ENCODE results near the gene MGME1.

The MGME1 gene

DNA sequence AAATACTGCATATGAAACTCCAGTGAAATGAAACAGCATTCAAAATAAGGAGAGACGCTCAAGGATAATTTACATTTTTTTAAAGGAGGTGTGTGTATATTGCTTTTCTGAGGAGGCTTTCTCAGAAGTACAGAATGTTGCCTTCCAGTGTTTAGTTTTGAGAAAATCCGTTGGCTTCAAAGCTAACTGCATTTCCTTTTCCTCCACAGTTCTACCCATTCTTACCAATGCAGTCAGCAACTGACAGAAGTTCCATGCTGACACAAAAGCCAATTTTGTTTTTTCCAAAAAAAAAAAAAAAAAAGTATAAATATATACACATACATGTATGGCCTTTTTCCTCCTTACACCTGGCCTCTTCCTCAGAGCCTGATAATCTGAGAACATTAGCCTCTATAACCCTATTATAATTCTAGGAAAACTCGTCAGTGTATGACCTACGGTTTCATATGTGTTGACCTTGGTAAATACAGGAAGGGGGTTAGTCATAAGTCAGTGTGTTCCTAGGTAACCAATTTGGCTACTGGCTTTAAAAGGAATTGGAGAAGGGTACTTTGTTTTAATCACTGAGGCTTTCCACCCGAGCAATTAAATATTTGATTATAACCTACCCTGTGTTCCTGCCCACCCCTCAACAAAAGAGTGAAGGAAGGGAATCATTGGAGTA lies 24.2 kb downstream of the MGME1 start:
- no peak for DNase-seq (ENCODE audit: low read depth)

DNA sequence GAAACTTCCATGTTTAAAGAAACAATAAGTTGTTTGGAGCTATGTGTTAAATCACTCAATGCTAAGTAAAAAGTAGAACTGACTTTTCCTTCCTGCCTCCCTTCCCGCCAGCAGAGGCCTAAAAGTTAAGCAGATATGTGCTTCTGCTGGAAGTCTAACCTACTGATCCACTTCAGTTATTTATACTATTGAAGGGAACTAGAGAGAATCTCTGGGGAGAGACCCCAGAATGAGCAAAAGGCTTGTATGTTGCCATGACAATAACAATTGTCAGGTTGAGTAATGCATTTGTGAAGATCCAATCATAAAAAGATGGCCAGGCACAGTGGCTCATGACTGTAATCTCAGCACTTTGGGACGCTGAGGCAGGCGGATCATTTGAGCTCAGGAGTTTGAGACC lies 24.7 kb downstream of the MGME1 start:
- no peak for DNase-seq (ENCODE audit: low read depth)

DNA sequence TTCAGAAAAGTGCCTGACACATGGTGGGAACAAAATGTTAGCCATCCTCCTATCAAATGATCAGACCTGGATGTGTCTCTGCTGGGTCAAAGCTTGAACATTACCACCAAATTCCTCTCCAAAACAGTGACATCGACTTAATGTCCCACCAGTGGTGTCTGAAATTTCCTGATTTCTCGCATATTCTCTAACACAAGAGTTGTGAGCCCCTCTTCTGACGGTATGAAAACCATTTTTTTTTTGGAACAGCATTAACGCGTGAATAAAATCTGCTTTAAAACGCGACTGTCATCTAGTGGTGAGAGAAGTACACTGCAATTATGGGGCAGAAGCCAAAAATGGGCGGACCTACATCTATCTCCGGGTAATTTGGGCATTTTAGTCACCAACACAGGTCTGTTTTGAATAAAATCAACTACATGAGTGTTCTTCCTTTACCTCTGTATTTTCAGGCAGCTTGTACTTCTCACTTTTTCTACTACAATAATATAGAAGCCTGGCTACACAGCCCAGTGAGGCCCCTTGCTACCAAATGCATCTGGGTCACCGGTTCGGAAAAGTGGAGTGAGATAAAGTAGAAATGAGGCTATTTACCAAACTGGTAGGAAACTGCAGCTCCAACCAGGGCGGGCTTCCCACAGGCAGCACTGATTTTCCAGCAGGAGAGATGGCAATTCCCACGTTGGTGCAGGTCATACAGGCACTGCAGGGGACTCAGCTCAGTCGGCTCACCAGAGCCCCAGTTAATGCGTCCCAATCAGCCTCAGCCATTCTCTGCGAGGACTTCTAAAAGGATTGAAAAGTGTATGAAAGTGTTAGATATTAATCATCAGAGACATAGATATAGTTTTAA lies 27.4 kb downstream of the MGME1 start:
- peak; percentile 76 for DNase-seq (ENCODE audit: low read depth)

DNA sequence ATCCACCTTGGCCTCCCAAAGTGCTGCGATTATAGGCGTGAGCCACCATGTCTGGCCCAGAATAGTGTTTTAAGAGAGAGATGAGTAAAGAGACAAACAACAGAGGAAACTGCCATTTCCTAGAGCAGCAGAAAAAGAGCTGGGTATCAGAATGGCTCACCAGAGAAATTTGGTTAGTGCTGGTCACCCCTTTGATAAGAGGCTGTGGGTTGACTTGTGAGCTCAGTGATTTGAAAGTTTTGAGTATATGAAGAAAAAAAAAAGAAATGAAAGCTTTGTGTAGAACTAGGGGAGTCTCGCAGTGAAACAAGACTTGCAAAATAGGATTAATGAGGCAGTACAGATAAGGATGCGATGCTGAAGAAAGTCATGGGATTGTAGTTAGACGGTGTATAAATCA lies 29.6 kb downstream of the MGME1 start:
- no peak for DNase-seq (ENCODE audit: low read depth)

DNA sequence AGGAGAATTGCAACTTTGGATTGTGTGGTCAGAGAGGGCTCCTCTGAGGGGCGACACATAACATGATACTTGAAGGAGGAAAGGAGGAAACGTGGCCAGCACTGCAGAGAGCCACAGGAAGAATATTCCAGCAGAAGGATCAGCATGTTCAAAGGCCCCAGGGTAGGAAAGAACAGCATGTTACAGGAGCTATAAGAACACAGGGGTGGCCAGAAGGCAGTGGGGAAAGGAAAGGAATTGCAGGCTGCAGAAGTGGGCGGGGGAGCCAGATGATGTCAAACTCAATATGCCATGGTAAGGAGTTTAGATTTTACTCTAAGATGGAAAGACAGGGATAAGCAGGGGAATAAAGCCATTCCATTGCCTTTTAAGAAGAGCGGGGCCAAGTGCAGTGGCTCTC lies 30.7 kb downstream of the MGME1 start:
- DNase-seq (ENCODE audit: low read depth), result no peak

DNA sequence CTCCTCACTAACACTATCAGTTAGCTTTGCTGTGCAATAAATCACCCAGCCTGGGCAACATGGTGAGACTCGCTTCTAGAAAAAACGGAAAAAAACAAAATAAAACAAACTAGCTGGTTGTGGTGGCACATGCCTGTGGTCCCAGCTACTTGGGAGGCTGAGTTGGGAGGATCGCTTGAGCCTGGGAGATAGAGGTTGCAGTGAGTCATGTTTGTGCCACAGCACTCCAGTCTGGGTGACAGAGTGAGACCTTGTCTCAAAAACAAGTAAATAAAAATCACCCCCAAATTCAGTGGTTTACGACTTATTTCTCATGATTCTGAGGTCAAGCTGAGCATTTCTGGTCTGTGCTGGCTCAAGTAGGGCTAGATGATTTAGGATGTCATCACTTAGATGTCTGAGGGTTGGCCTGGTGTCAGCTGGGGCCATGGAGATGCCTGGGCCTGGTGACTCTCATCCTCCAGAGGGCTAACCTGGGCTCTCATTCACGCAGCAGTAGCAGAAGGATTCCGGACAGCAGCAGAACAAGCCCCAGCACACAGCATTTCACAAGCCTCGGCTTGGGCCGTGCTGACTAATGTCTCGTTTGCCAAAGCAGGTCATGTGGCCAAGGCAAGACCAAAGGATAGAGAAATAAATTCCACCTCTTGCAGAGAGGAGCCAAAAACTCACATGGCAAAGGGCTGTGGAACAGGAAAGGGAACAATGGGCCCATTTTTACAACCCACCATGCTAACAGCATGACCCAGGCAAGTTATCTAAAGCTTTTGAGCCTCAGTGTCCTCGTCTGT lies 32.5 kb downstream of the MGME1 start:
- peak; percentile 67 for DNase-seq (ENCODE audit: low read depth)

DNA sequence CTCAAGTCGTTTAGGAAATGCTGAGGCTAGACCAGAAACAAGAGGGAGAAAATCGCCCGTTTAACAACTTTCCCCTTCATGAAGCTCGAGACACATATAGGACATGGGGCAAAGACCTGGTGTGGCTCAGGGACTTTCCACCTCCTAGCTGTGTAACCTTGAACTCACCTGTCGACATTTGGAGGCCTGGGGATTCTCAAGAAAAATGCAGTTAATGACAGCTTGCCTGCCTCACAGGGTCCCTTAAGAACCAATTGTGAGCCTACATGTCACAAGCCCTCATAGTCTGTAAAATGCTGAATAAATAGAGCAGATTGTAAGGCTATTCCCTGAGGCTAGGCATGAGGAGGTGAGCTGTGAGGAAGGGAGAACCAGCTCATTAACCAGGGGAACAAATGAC lies 35.1 kb downstream of the MGME1 start:
- no peak for DNase-seq (ENCODE audit: low read depth)

DNA sequence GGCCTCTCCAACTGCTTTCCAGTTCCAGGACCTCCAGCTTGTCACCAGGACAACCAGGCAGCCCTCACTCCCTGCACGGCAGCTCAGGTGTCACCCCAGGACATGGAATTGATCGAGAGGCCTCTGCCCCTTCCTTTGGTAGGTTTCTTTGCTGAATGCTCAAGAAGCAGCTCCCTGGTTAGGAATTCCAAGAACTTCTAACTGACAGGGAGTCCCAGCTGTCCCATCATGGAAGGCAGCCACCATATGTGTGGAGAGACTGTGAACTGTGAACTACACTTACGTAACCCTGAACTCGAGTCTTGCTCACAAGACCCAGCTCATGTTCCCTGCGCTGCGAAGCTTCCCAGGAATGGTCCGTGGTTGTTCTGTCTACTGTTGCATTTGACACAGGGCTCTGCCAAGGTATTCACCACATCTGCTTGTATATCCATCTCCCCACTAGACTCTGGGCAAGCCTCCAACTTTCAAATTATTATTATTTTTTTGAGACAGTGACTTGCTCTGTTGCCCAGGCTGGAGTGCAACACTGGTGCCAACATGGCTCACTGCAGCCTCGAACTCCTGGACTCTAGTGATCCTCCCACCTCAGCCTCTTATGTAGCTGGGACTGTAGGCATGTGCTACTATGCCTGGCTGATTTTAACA lies 35.7 kb downstream of the MGME1 start:
- peak; percentile 20 for DNase-seq (ENCODE audit: low read depth)

DNA sequence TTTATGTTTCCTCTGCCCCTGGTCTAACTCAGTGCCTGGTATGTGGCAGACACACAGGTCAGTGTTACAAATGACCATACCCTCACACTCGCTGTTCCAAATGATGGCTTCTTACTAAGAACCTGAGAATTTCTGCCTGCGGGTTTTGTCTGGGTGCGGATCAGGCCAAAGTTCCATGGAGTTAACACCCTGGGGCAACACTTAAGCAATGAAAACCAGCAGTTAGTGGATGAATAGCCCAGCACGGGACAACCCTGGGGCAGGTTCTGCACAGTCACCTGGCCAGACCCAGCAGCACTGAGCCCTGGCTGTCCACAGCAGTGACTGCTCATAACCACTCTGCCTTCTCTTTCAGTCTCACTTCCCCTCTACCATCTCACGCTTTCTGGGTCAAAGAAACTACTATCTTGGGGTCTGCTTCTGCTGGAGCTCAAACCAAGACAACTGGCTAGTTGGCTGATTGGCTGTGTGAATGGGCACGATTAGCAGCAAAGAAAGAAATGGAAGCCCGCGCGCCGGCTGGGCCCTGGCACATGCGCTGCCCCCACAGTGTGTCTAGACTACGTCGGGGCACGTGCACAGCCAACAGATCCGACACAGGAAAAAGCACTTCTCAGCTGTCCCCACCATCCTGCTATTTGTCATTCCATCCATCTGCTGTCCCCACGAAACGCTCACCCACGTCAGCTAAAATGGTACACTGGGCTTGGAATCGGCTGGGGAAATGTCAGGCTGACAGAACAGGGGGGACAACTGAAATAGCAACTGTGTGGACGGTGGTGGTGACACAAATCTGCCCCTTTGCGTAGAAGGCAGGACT lies 36.6 kb downstream of the MGME1 start:
- DNase-seq (ENCODE audit: low read depth), result no peak

DNA sequence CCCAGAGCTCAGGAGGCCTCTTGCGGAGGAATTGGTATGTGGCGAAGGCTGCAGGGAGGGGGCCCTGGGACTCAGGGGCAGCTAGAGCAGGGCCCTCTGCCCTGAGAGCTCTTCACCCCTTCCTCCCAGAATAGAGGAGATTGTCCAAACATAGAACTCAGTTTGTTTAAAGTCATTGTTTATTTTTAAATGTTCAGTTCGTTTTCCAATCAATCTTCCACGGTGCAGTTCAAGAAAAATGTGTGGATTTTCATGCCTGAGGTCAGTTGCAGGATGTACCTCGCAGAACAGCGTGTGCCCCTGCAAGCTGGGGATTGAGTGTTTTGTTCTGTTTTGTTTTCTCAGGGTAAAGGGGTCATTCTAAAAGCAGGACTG lies 37.2 kb downstream of the MGME1 start:
- DNase-seq (ENCODE audit: low read depth), result no peak

DNA sequence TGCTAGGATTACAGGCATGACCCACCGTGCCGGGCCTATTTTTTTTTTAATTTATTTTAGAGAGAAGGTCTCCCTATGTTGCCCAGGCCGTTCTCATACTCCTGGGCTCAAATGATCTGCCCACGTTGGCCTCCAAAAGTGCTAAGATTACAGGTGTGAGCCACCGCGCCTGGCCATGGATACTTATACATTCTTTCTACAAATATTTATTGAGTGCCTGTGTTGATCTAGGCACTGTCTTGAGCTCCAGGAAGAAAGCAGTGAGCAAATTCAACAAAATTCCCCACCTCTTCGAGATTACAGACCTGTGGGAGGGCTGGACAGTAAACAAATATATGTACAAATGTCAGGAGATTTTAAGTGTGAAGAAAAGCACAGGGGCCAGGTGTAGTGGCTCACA lies 37.9 kb downstream of the MGME1 start:
- no peak for DNase-seq (ENCODE audit: low read depth)

DNA sequence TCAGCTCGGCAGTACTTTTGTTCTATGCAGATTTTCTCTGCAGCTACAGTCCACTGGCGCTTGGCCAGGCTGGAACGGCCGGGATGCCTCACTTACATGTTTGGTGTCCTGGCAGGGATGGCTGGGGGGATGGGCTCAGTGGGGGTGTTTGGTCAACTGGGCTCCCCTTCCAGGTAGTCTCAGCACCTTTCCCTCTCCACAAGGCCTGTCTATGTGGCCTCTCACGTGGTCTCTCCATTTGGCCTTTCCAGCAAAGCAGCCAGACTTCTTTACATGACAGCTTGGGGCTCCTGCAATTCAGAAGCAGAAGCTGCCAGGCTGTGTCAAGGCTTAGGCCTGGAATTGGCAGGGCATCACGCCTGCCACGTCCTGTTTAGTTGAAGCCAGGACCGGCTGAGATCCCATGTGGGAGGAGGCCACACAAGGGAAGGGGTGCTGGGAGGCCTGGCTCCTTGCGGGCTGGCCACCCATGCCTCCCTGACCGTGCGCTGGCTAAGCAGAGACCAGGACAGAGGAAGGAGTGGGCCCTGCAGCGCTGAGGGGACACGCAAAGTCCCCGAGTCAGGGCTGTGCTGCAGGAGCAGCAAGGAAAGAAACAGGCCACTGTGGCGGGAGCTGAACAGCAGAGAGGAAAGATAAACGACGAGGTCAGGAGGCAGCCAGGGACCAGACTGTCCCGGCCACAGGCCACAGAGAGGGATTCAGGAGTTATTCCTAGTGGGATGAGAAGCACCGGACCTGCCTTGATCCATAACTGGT lies 38.9 kb downstream of the MGME1 start:
- no peak for DNase-seq (ENCODE audit: low read depth)

DNA sequence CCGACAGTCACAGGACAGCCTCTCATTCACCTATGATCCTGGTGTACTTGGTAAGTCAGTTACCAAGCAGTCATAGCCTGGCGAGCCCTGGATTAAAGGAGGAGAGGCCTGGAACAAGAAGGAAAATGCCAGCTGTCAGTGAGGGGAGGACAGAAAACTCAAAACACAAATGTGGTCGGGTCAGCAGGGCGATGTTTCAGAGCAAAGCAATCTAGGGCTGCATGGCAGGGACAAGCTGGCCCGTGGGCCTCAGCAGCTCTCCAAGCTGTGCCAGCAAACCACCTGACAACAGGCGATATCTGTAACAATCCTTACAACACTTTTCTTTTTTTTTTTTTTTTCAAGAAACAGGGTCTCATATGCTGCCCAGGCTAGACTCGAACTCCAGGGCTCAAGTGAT lies 40.3 kb downstream of the MGME1 start:
- no peak for DNase-seq (ENCODE audit: low read depth)

DNA sequence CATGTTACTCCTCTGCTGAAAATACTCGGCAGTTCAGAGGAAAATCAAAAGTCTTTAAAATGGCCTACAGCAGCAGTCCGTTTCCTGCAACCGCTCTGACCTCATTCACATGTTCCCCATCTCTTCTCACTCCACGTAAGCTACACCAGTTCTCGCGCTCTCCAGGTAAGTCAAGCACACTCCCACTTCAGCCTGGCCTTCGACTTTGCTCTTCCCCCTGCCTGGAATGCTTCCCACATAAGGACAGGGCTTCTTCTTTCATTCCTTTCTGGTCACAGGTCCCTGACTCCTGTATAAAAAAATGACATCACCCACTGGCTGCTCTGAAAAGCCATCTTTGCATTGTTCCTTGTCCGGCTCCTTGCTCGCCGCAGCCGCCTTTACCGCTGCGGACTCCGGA lies 42.7 kb downstream of the MGME1 start:
- DNase-seq (ENCODE audit: low read depth), result no peak

DNA sequence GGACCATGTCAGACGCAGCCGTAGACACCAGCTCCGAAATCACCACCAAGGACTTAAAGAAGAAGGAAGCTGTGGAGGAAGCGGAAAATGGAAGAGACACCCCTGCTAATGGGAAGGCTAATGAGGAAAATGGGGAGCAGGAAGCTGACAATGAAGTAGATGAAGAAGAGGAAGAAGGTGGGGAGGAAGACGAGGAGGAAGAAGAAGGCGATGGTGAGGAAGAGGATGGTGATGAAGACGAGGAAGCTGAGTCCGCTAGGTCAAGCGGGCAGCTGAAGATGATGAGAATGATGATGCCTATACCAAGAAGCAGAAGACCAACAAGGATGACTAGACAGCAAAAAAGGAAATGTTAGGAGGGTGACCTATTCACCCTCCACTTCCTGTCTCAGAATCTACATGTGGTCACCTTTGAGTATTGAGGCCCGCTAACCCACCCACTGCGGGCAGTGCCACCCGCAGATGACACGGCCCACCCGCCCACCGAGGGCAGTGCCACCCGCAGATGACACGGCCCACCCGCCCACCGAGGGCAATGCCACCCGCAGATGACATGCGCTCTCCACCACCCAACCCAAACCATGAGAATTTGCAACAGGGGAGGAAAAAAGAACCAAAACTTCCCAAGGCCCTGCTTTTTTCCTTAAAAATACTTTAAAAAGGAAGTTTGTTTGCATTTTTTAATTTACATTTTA lies 43.3 kb downstream of the MGME1 start:
- DNase-seq (ENCODE audit: low read depth), result no peak

DNA sequence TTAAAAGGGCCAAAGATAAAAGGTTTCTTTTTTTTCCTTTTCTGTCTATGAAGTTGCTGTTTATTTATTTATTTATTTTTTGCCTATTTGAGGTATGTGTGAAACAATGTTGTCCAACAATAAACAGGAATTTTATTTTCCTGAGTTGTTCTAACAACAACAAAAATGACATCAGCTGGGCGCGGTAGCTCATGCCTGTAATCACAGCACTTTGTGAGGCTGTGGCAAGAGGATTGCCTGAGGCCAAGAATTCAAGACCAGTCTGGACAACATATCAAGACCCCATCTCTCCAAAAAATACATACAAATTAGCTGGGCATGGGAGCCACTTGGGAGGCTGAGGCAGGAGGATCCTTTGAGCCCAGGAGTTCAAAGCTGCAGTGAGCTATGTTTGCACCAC lies 44.1 kb downstream of the MGME1 start:
- no peak for DNase-seq (ENCODE audit: low read depth)

DNA sequence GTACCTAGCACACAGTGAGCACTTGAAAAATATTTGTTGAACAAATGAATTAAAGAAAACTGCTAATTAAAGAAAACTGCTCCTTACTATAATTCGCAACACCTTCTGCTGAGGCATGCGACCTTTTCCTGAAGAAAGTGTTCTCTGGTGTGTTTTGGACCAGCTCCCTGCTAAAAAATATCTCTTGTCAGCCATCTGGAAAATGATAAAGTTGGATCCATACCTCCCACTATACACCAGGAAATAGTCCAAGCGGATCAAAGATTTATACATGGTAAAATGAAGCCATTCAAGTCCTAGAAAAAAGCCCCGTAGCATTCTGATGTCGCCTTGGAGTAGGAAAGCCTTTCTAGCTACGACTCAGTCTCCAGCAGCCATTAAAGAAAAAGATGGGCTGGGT lies 45.6 kb downstream of the MGME1 start:
- no peak for DNase-seq (ENCODE audit: low read depth)

DNA sequence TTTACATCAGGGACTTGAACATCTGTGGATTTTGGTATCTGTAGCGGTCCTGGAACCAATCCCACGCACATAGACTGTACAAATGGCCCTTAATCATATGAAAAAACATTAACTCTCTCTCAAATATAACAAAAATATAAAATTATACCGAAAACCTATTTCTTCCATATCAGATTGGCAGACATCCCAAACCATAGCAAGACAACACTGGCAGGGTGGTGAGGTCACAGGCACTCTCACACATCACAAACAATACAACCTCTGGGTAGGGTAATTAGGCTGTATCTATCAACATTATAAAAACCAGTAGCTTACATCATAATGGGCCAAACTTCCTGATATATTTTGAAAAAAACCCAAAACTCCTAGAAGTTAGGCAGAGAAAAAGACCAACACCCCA lies 48.0 kb downstream of the MGME1 start:
- no peak for DNase-seq (ENCODE audit: low read depth)

DNA sequence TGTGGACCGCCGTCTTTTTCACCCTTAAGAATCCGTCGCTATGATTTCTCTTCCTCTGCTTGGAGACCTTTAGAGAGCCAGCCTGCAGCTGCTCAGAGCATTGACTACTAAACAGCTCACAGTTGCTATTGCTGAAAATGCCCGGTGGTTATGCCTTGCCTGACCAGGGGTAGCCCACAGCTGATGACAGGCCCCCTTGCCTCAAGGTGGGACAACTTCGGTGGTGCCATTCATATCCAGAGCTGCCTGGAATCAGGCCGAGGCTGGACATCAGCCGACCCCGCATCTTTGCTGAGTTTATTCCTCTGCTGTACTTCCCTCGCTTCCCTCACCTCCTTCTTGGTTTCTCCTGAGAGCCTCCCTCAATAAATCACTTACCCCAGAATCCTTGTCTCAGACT lies 49.3 kb downstream of the MGME1 start:
- DNase-seq (ENCODE audit: low read depth), result no peak

DNA sequence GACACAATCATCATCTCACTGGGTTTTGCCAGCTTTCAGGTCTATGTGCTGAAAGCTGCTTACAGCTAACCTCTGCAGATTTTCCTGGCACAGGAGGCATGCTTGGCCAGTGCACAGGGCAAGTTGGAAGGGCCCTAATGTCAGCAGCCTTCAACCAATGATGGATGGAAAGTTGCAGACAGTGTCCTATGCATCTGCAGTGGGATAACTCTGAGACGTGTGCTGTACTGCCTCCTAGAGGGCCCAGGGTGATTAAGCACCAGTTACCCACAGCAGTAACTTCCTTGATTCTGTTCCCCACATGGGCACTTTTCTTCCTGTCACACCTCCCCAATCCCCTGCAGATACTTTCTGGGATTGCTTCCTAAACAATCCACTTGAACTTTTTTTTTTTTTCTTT lies 50.2 kb downstream of the MGME1 start:
- peak; percentile 27 for DNase-seq (ENCODE audit: low read depth)
